ENCODE results near the gene RAP1GAP2.
"Not testable (repeated sequence)": the region's sequence is repeated elsewhere in the genome, so short reads cannot be mapped to it uniquely, and the experiment has no call there.

Gene RAP1GAP2

DNA sequence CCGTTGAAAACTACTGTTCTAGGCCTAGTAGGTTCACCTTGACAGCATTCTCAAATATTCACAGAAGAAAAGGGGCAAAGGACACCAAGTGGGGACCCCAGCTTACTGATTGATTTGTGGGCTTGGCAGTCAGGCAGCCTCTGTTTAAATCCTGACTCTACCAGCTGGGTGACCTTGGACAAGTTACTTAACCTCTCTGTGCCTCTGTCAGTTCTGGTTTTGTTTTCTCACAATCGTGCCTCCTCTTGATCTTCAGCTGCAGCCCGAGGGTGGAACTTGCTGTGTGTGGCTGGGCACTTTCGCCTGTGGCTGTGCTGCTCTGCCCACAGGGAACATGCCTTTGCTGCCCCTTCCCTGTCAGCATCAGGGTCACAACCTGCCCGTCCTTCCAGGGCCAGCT is 17.8 kb downstream of the RAP1GAP2 start:
- peak overlapping the region in 10 of 11 experiments; percentile 22 to 97 (median 90); a peak in 19 of 22 replicates for H3K27ac ChIP-seq
- peak overlapping the region; percentile 81 to 100 (median 93) for H3K4me2 ChIP-seq
- no peak for TF ChIP-seq Cebpa-rat (IDR thresholded peaks at IDR 0.05)
- peaks cover 0 to 77% (median 12%) of the 10 kb centered on the region in 11 experiments; a peak in 14 of 22 replicates for H4K20me1 ChIP-seq
- peak overlapping the region; percentile 40 to 66 (median 55) for H3K4me3 ChIP-seq
- peaks cover 0 to under 1% (median 0%) of the 10 kb centered on the region in 11 experiments; a peak in 1 of 22 replicates for H3K27me3 ChIP-seq
- peak overlapping the region; percentile 52 to 86 (median 81); a peak in 19 of 22 replicates for H3K9ac ChIP-seq
- no peaks in the 10 kb centered on the region for H3K9me3 ChIP-seq (replicated peaks in 1 of 11)
- H3K4me1 ChIP-seq: peaks cover 32 to 87% (median 76%) of the 10 kb centered on the region in 10 experiments
- peaks cover 0 to 17% (median 2%) of the 10 kb centered on the region in 11 experiments; a peak in 8 of 22 replicates for H3K36me3 ChIP-seq

- Histone ChIP-seq H3K27ac (peak overlapping the region in 10 of 11 experiments; percentile 22 to 97 (median 90); a peak in 20 of 22 replicates), H3K36me3 (peaks cover 0 to 10% (median 0%) of the 10 kb centered on the region in 11 experiments; a peak in 3 of 22 replicates), H4K20me1 (peaks cover 0 to 77% (median 7%) of the 10 kb centered on the region in 11 experiments; a peak in 12 of 22 replicates), H3K4me2 (peak overlapping the region; percentile 81 to 100 (median 93)), H3K4me1 (peaks cover 38 to 93% (median 81%) of the 10 kb centered on the region in 10 experiments), H3K4me3 (peak overlapping the region; percentile 40 to 66 (median 55)), H3K9me3 (replicated peaks in 1 of 11) (no peaks in the 10 kb centered on the region), H3K9ac (peak overlapping the region; percentile 52 to 86 (median 81); a peak in 21 of 22 replicates), H3K27me3 (peaks cover 0 to 4% (median 0%) of the 10 kb centered on the region in 11 experiments; a peak in 1 of 22 replicates)
- no peak for TF ChIP-seq Cebpa-rat (IDR thresholded peaks at IDR 0.05)
Measured at GRCh38 chr17:2814481-2815341, 18.5 kb downstream of the RAP1GAP2 start.

- peaks cover 0 to 77% (median 7%) of the 10 kb centered on the region in 11 experiments; a peak in 11 of 22 replicates for H4K20me1 ChIP-seq
- H3K4me2 ChIP-seq: peak overlapping the region; percentile 26 to 100 (median 92); a peak in 21 of 22 replicates
- peaks cover 0 to 4% (median 0%) of the 10 kb centered on the region in 11 experiments; a peak in 1 of 22 replicates for H3K27me3 ChIP-seq
- H3K27ac ChIP-seq: peak overlapping the region in 9 of 11 experiments; percentile 17 to 97 (median 91); a peak in 17 of 22 replicates
- TF ChIP-seq Cebpa-rat (IDR thresholded peaks at IDR 0.05): no peak
- peaks cover 0 to 7% (median 0%) of the 10 kb centered on the region in 11 experiments; a peak in 3 of 22 replicates for H3K36me3 ChIP-seq
- H3K4me3 ChIP-seq: 0 out of 20 replicates have a peak overlapping the region, but pooled peaks of 1 of the 10 experiments have one; percentile 6
- no peaks in the 10 kb centered on the region for H3K9me3 ChIP-seq (replicated peaks in 1 of 11)
- H3K4me1 ChIP-seq: peaks cover 47 to 100% (median 87%) of the 10 kb centered on the region in 10 experiments
- H3K9ac ChIP-seq: peak overlapping the region in 8 of 11 experiments; percentile 75 to 86 (median 83); a peak in 15 of 22 replicates
Measured at GRCh38 chr17:2815781-2816185, 19.5 kb downstream of the RAP1GAP2 start.

DNA sequence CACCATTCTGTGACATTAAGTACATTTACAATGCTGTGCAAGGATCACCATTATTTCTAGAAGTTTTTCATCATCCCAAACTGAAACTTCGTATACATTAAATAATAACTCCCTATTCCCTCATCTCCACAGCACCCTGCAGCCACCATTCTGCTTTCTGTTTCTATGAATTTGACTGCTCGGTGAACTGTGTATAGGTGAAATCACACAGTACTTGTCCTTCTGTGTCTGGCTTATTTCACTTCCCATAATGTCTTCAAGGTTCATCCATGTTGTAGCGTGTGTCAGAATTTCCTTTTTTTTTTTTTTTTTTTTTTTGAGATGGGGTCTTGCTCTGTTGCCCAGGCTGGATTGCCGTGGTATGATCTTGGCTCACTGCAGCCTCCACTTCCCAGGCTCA is 20.4 kb downstream of the RAP1GAP2 start:
- Histone ChIP-seq H3K27me3 (peaks cover 0 to 4% (median 0%) of the 10 kb centered on the region in 11 experiments; a peak in 1 of 22 replicates), H3K4me1 (peaks cover 55 to 100% (median 88%) of the 10 kb centered on the region in 10 experiments), H3K4me2 (peak overlapping the region in 8 of 11 experiments; percentile 81 to 100 (median 92); a peak in 14 of 22 replicates), H3K27ac (peak overlapping the region in 6 of 11 experiments; percentile 90 to 97 (median 93); a peak in 11 of 22 replicates), H3K4me3 (no peak overlapping the region), H4K20me1 (peaks cover 0 to 72% (median 4%) of the 10 kb centered on the region in 11 experiments; a peak in 9 of 22 replicates), H3K9ac (peak overlapping the region in 1 of 11 experiments; percentile 85; a peak in 3 of 22 replicates), H3K36me3 (no peaks in the 10 kb centered on the region), H3K9me3 (replicated peaks in 1 of 11) (no peaks in the 10 kb centered on the region)
- TF ChIP-seq Cebpa-rat (IDR thresholded peaks at IDR 0.05): no peak

- peak overlapping the region in 10 of 11 experiments; percentile 31 to 84 (median 74); a peak in 20 of 22 replicates for H3K4me2 ChIP-seq
- H3K4me3 ChIP-seq; H3K9me3 ChIP-seq (replicated peaks in 1 of 11); H3K36me3 ChIP-seq; H3K27me3 ChIP-seq: not testable (repeated sequence)
- H4K20me1 ChIP-seq: peaks cover 0 to 62% (median 0%) of the 10 kb centered on the region in 11 experiments; a peak in 5 of 22 replicates
- TF ChIP-seq Cebpa-rat (IDR thresholded peaks at IDR 0.05): peak in 8 of 11 experiments; percentile 24 to 98 (median 88); a peak in 15 of 22 replicates
- peaks cover 47 to 100% (median 86%) of the 10 kb centered on the region in 10 experiments for H3K4me1 ChIP-seq
- peak overlapping the region in 8 of 11 experiments; percentile 30 to 84 (median 75); a peak in 15 of 22 replicates for H3K9ac ChIP-seq
- H3K27ac ChIP-seq: peak overlapping the region in 8 of 11 experiments; percentile 74 to 97 (median 90); a peak in 16 of 22 replicates
Measured at GRCh38 chr17:2819294-2819693, 23.1 kb downstream of the RAP1GAP2 start.

- Histone ChIP-seq H3K4me1 (peaks cover 47 to 100% (median 85%) of the 10 kb centered on the region in 10 experiments), H3K27ac (peak overlapping the region in 8 of 11 experiments; percentile 74 to 97 (median 90); a peak in 16 of 22 replicates), H3K4me2 (peak overlapping the region; percentile 7 to 84 (median 73); a peak in 19 of 22 replicates), H3K4me3 (no peak overlapping the region), H3K9ac (peak overlapping the region in 8 of 11 experiments; percentile 30 to 84 (median 75); a peak in 16 of 22 replicates), H3K9me3 (replicated peaks in 1 of 11) (no peaks in the 10 kb centered on the region), H3K27me3 (peaks cover 0 to 4% (median 0%) of the 10 kb centered on the region in 11 experiments; a peak in 1 of 22 replicates), H4K20me1 (peaks cover 0 to 59% (median 0%) of the 10 kb centered on the region in 11 experiments; a peak in 6 of 22 replicates), H3K36me3 (peaks cover 0 to 7% (median 0%) of the 10 kb centered on the region in 11 experiments; a peak in 5 of 22 replicates)
- TF ChIP-seq Cebpa-rat (IDR thresholded peaks at IDR 0.05): no peak
Measured at GRCh38 chr17:2819921-2820501, 23.8 kb downstream of the RAP1GAP2 start.

GRCh38 chr17:2821868-2822267 is 25.6 kb downstream of the RAP1GAP2 start:
- H3K27ac ChIP-seq: peak overlapping the region in 9 of 11 experiments; percentile 16 to 97 (median 90); a peak in 17 of 22 replicates
- H3K9me3 ChIP-seq (replicated peaks in 1 of 11): no peaks in the 10 kb centered on the region
- no peak overlapping the region for H3K4me3 ChIP-seq
- peaks cover 0 to 57% (median 0%) of the 10 kb centered on the region in 11 experiments; a peak in 5 of 22 replicates for H4K20me1 ChIP-seq
- peaks cover 0 to 7% (median 0%) of the 10 kb centered on the region in 11 experiments; a peak in 5 of 22 replicates for H3K36me3 ChIP-seq
- peaks cover 62 to 100% (median 87%) of the 10 kb centered on the region in 10 experiments for H3K4me1 ChIP-seq
- peak overlapping the region; percentile 44 to 84 (median 73) for H3K4me2 ChIP-seq
- peak overlapping the region in 9 of 11 experiments; percentile 15 to 84 (median 75); a peak in 18 of 22 replicates for H3K9ac ChIP-seq
- 0 out of 22 replicates have a peak, but pooled peaks cover 0 to 4% (median 0%) of the 10 kb centered on the region in 11 experiments for H3K27me3 ChIP-seq
- 0 out of 22 replicates have a peak, but pooled peaks of 2 of the 11 experiments have one; percentile 16 to 25 for TF ChIP-seq Cebpa-rat (IDR thresholded peaks at IDR 0.05)

Data from BLaER1 treated with 17β-estradiol and CSF1 and Interleukin-3, amounts not matched to agents 10 nM and 100 nM (cell line).